ENCODE data around the gene ACOXL.

- TF ChIP-seq CTCF (IDR thresholded peaks at IDR 0.05; ENCODE audit: insufficient read depth, low read depth, low read length), result no peak
- TF ChIP-seq EZH2 (IDR thresholded peaks at IDR 0.05; ENCODE audit: insufficient read depth, low read length), result no peak
These were observed 390.5 kb downstream of the ACOXL start for GRCh38 chr2:111122631-111123421.

Measured in astrocyte (in vitro differentiated cells and primary cell).